Gastroesophageal sphincter (tissue), 3 donors: ENCODE results near the gene CABP2.
A peak's percentile ranks its signal among the peaks of the same experiment; 100 is the strongest.

Source experiments
- CTCF ChIP-seq, 4 experiments: fragments of 200-600 bp in 2 of 4; fragments of 450-650 bp in 2 of 4; sonication (generic) in 1 of 4; IDR thresholded peaks; one replicate each; pipeline ENCODE4 v1.5.1; 2017 to 2019; ENCODE audit warnings: antibody characterized with exemption in 4 of 4, mild to moderate bottlenecking in 2 of 4, moderate library complexity in 2 of 4
- POLR2AphosphoS5 ChIP-seq: sonication (generic); formaldehyde crosslinking; IDR thresholded peaks from one replicate; pipeline ENCODE4 v1.6.1; 2017; ENCODE audit warnings: antibody characterized with exemption

- TF ChIP-seq CTCF (IDR thresholded peaks at IDR 0.05) (peak in 3 of 4 experiments; percentile 62 to 80 (median 63)), POLR2AphosphoS5 (no peak)
Observed at GRCh38 chr11:67572747-67573419, 49.6 kb upstream of the CABP2 start.
